Fibroblast of villous mesenchyme (primary cell): ENCODE results near the gene USP17L11. TPM values are rescaled to one million over a fixed set of nuclear protein-coding genes. Genes with fewer than 3 reads are reported as not detected.
"Not testable (repeated sequence)": the region's sequence is repeated elsewhere in the genome, so short reads cannot be mapped to it uniquely, and the experiment has no call there.

Source experiments
- DNase-seq: peaks from one replicate; pipeline ENCODE4 v3.0.0-alpha.2; 2010; ENCODE audit warnings: low read depth
- H3K4me3 ChIP-seq: 2 replicates; pipeline ENCODE4 v1.5.1; 2011; ENCODE audit warnings: low read depth, mild to moderate bottlenecking, low read length
- total RNA-seq: library from RNA; depleted of rRNA; stranded (reverse); fragments of >200 nt; gene quantifications from 2 replicates; pipeline ENCODE4 v1.2.3, GENCODE V29; 2012

Gene USP17L11, protein sequence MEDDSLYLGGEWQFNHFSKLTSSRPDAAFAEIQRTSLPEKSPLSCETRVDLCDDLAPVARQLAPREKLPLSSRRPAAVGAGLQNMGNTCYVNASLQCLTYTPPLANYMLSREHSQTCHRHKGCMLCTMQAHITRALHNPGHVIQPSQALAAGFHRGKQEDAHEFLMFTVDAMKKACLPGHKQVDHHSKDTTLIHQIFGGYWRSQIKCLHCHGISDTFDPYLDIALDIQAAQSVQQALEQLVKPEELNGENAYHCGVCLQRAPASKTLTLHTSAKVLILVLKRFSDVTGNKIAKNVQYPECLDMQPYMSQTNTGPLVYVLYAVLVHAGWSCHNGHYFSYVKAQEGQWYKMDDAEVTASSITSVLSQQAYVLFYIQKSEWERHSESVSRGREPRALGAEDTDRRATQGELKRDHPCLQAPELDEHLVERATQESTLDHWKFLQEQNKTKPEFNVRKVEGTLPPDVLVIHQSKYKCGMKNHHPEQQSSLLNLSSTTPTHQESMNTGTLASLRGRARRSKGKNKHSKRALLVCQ
- not detected in 2 replicates for total RNA-seq

DNA sequence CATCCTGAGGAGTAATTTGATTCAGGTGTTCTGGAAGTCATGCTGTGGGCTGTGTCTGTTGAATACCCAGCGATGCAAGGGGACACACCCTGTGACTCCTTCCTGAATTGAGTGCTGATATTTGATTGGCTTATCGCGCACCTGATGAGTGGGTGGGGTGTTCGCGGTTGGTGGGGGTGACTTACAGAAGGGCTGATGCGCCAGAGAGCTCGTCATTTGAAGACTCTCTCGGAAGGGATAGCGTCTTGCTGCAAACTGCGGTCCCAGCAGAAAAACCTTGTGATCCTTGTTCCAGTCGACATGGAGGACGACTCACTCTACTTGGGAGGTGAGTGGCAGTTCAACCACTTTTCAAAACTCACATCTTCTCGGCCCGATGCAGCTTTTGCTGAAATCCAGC lies at the start of gene USP17L11:
Gene USP17L11 (plus strand): TSS at position 301 of the 400 bp plus-strand sequence. CDS start 0 bp downstream, at position 301.
- H3K4me3 ChIP-seq, DNase-seq: not testable (repeated sequence)

DNA sequence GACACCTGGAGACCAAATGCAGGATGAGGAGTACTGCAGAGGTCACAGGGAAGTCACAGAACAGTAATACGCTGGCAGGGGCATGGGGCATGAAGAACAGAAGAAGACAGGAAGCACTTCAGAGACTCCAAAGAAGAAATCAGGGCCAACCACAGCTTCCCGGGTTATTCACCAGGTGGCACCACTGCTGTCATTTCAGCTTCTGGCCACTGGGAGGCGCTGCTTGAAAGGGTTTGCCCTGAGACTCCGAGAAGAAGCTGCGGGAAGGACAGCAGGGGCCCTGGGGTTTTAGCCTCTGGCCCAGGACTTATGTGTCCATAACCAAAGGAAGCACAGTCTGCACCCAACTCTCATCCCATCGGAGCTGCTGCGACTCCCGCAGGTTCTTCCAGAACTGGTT lies 49.2 kb upstream of the USP17L11 start:
- DNase-seq, H3K4me3 ChIP-seq: not testable (repeated sequence)

DNA sequence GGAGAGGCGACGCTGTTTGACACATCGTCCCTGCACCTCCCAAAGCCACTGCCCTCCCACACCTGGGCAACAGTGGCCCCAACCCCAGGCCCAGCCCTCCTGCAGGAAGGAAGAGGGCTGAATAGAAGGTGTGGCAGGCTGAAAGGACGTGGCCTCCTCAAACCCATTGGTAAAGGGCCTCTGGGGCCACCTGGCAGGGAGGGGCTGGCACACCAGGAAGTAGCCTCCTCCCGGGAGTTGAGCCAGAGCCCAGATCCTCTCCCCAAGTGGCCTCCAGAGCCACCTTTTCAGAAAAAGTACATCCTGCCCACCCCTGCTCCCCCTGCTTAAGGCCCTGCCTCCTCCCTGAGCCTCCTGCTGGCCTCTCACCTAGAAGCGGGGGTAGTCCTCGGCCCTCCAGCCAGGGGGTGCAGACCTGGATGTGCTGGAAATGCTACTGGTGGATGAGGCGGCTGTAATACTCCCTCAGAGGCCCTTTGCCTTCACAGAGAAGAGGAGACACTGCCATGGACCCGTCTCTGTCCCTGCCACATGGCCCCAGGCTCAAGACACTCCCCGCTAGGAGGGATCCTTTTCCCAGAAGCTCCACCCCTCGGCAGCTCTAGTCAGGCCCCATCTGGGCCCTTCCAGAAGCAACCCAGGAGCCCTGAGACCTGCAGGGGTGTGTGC lies 45.3 kb upstream of the USP17L11 start, which contains the start of gene FAM90A26:
Gene FAM90A26 (plus strand): TSS at position 619 of the 669 bp plus-strand sequence. CDS start 2,764 bp downstream, outside the sequence.
- DNase-seq, H3K4me3 ChIP-seq: not testable (repeated sequence)

DNA sequence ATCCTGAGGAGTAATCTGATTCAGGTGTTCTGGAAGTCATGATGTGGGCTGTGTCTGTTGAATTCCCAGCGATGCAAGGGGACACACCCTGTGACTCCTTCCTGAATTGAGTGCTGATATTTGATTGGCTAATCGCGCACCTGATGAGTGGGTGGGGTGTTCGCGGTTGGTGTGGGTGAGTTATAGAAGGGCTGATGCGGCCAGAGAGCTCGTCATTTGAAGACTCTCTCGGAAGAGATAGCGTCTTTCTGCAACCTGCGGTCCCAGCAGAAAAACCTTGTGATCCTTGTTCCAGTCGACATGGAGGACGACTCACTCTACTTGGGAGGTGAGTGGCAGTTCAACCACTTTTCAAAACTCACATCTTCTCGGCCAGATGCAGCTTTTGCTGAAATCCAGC lies 4.8 kb upstream of the USP17L11 start, which contains the start of gene USP17L10:
Gene USP17L10 (plus strand): TSS at position 301 of the 400 bp plus-strand sequence. CDS start 0 bp downstream, at position 301.
- not testable (repeated sequence) for H3K4me3 ChIP-seq, DNase-seq

DNA sequence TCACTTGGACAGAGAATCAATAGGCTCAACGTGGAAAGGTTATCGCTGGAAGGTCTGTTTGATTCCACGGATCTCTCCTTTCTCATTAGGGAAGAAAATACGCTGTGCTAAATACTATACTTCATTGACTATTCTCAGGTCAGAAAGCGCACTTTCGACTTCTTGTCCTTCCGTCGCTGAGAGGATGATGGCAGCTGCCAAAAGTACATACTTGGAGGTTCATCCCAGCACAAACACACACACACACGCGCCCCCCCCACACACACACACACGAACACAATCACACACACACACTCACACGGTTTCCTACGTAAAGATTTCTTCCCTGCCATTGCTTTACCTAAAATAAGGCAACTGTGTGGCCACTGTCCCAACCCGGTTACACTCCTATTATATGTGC lies 504 bp upstream of the USP17L11 start:
- DNase-seq, H3K4me3 ChIP-seq: not testable (repeated sequence)

DNA sequence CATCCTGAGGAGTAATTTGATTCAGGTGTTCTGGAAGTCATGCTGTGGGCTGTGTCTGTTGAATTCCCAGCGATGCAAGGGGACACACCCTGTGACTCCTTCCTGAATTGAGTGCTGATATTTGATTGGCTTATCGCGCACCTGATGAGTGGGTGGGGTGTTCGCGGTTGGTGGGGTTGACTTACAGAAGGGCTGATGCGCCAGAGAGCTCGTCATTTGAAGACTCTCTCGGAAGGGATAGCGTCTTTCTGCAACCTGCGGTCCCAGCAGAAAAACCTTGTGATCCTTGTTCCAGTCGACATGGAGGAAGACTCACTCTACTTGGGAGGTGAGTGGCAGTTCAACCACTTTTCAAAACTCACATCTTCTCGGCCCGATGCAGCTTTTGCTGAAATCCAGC lies 4.6 kb downstream of the USP17L11 start, which contains the start of gene USP17L12:
Gene USP17L12 (plus strand): TSS at position 301 of the 400 bp plus-strand sequence. CDS start 0 bp downstream, at position 301.
- not testable (repeated sequence) for H3K4me3 ChIP-seq

DNA sequence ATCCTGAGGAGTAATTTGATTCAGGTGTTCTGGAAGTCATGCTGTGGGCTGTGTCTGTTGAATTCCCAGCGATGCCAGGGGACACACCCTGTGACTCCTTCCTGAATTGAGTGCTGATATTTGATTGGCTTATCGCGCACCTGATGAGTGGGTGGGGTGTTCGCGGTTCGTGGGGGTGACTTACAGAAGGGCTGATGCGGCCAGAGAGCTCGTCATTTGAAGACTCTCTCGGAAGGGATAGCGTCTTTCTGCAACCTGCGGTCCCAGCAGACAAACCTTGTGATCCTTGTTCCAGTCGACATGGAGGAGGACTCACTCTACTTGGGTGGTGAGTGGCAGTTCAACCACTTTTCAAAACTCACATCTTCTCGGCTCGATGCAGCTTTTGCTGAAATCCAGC lies 9.4 kb downstream of the USP17L11 start, which contains the start of gene USP17L13:
Gene USP17L13 (plus strand): TSS at position 301 of the 400 bp plus-strand sequence. CDS start 0 bp downstream, at position 301.
- DNase-seq, H3K4me3 ChIP-seq: not testable (repeated sequence)

More for the DNA sequence above, 4.6 kb downstream of the USP17L11 start, which contains the start of gene USP17L12:
- DNase-seq = not testable (repeated sequence)

DNA sequence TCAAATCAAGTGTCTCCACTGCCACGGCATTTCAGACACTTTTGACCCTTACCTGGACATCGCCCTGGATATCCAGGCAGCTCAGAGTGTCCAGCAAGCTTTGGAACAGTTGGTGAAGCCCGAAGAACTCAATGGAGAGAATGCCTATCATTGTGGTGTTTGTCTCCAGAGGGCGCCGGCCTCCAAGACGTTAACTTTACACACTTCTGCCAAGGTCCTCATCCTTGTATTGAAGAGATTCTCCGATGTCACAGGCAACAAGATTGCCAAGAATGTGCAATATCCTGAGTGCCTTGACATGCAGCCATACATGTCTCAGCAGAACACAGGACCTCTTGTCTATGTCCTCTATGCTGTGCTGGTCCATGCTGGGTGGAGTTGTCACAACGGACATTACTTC lies 15.0 kb downstream of the USP17L11 start:
- not testable (repeated sequence) for H3K4me3 ChIP-seq, DNase-seq

DNA sequence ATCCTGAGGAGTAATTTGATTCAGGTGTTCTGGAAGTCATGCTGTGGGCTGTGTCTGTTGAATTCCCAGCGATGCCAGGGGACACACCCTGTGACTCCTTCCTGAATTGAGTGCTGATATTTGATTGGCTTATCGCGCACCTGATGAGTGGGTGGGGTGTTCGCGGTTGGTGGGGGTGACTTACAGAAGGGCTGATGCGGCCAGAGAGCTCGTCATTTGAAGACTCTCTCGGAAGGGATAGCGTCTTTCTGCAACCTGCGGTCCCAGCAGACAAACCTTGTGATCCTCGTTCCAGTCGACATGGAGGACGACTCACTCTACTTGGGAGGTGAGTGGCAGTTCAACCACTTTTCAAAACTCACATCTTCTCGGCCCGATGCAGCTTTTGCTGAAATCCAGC lies 18.9 kb downstream of the USP17L11 start, which contains the start of gene USP17L15:
Gene USP17L15 (plus strand): TSS at position 301 of the 400 bp plus-strand sequence. CDS start 0 bp downstream, at position 301.
- DNase-seq, H3K4me3 ChIP-seq: not testable (repeated sequence)

DNA sequence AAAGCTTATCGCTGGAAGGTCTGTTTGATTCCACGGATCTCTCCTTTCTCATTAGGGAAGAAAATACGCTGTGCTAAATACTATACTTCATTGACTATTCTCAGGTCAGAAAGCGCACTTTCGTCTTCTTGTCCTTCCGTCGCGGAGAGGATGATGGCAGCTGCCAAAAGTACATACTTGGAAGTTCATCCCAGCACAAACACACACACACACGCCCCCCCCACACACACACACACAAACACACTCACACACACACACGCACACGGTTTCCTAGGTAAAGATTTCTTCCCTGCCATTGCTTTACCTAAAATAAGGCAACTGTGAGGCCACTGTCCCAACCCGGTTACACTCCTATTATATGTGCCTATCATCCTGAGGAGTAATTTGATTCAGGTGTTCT lies 23.3 kb downstream of the USP17L11 start:
- DNase-seq, H3K4me3 ChIP-seq: not testable (repeated sequence)

DNA sequence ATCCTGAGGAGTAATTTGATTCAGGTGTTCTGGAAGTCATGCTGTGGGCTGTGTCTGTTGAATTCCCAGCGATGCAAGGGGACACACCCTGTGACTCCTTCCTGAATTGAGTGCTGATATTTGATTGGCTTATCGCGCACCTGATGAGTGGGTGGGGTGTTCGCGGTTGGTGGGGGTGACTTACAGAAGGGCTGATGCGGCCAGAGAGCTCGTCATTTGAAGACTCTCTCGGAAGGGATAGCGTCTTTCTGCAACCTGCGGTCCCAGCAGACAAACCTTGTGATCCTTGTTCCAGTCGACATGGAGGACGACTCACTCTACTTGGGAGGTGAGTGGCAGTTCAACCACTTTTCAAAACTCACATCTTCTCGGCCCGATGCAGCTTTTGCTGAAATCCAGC lies 28.4 kb downstream of the USP17L11 start, which contains the start of gene USP17L17:
Gene USP17L17 (plus strand): TSS at position 301 of the 400 bp plus-strand sequence. CDS start 0 bp downstream, at position 301.
- H3K4me3 ChIP-seq, DNase-seq: not testable (repeated sequence)

DNA sequence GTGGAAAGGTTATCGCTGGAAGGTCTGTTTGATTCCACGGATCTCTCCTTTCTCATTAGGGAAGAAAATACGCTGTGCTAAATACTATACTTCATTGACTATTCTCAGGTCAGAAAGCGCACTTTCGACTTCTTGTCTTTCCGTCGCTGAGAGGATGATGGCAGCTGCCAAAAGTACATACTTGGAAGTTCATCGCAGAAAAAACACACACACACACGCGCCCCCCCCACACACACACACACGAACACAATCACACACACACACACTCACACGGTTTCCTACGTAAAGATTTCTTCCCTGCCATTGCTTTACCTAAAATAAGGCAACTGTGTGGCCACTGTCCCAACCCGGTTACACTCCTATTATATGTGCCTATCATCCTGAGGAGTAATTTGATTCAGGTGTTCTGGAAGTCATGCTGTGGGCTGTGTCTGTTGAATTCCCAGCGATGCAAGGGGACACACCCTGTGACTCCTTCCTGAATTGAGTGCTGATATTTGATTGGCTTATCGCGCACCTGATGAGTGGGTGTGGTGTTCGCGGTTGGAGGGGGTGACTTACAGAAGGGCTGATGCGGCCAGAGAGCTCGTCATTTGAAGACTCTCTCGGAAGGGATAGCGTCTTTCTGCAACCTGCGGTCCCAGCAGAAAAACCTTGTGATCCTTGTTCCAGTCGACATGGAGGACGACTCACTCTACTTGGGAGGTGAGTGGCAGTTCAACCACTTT lies 32.9 kb downstream of the USP17L11 start, which contains the start of gene USP17L18:
Gene USP17L18 (plus strand): TSS at position 678 of the 728 bp plus-strand sequence. CDS start 0 bp downstream, at position 678.
- DNase-seq = peak; percentile 0

DNA sequence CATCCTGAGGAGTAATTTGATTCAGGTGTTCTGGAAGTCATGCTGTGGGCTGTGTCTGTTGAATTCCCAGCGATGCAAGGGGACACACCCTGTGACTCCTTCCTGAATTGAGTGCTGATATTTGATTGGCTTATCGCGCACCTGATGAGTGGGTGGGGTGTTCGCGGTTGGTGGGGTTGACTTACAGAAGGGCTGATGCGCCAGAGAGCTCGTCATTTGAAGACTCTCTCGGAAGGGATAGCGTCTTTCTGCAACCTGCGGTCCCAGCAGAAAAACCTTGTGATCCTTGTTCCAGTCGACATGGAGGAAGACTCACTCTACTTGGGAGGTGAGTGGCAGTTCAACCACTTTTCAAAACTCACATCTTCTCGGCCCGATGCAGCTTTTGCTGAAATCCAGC lies 37.9 kb downstream of the USP17L11 start, which contains the start of gene USP17L19:
Gene USP17L19 (plus strand): TSS at position 301 of the 400 bp plus-strand sequence. CDS start 0 bp downstream, at position 301.
- not testable (repeated sequence) for DNase-seq, H3K4me3 ChIP-seq

More for the DNA sequence above, 32.9 kb downstream of the USP17L11 start, which contains the start of gene USP17L18:
- H3K4me3 ChIP-seq = not testable (repeated sequence)

DNA sequence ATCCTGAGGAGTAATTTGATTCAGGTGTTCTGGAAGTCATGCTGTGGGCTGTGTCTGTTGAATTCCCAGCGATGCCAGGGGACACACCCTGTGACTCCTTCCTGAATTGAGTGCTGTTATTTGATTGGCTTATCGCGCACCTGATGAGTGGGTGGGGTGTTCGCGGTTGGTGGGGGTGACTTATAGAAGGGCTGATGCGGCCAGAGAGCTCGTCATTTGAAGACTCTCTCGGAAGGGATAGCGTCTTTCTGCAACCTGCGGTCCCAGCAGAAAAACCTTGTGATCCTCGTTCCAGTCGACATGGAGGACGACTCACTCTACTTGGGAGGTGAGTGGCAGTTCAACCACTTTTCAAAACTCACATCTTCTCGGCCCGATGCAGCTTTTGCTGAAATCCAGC lies 42.6 kb downstream of the USP17L11 start, which contains the start of gene USP17L20:
Gene USP17L20 (plus strand): TSS at position 301 of the 400 bp plus-strand sequence. CDS start 0 bp downstream, at position 301.
- DNase-seq, H3K4me3 ChIP-seq: not testable (repeated sequence)

DNA sequence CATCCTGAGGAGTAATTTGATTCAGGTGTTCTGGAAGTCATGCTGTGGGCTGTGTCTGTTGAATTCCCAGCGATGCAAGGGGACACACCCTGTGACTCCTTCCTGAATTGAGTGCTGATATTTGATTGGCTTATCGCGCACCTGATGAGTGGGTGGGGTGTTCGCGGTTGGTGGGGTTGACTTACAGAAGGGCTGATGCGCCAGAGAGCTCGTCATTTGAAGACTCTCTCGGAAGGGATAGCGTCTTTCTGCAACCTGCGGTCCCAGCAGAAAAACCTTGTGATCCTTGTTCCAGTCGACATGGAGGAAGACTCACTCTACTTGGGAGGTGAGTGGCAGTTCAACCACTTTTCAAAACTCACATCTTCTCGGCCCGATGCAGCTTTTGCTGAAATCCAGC lies 47.4 kb downstream of the USP17L11 start, which contains the start of gene USP17L21:
Gene USP17L21 (plus strand): TSS at position 301 of the 400 bp plus-strand sequence. CDS start 0 bp downstream, at position 301.
- not testable (repeated sequence) for H3K4me3 ChIP-seq, DNase-seq
